Lower leg skin (tissue), 4 donors: Measurements from ENCODE around the gene SASH1. TPM values are rescaled to one million over a fixed set of nuclear protein-coding genes. Genes with fewer than 3 reads are reported as not detected.

ENCODE experiments used
- DNase-seq, 2 donors: peaks; one replicate each; pipeline ENCODE4 v3.0.0-alpha.2; 2019; ENCODE audit warnings: low spot score in 2 of 2
- H3K4me3 ChIP-seq: fragments of 200-600 bp; sonication (generic); 2 replicates; pipeline ENCODE4 v1.5.1; 2017; ENCODE audit warnings: mild to moderate bottlenecking, low read depth; ENCODE audit not compliant: poor library complexity, severe bottlenecking
- CTCF ChIP-seq, 3 donors: fragments of 450-650 bp; IDR thresholded peaks; one replicate each; pipeline ENCODE4 v1.5.1; 2016; ENCODE audit warnings: antibody characterized with exemption in 3 of 3, mild to moderate bottlenecking in 3 of 3, moderate library complexity in 2 of 3
- POLR2A ChIP-seq, 2 donors: fragments of 450-650 bp; IDR thresholded peaks; one replicate each; pipeline ENCODE4 v1.6.1; 2016 to 2017; ENCODE audit warnings: antibody characterized with exemption in 2 of 2, mild to moderate bottlenecking in 1 of 2, moderate library complexity in 1 of 2
- WGBS, 2 donors: methylation state at CpG; one replicate each; pipeline ENCODE4 v1.1.5; 2018; 5-methylcytosine and 5-hydroxymethylcytosine counted together
- intact Hi-C: fragments of 100-400 bp; cut with DNase I; formaldehyde crosslinking; loops from one replicate; pipeline ENCODE4 v1.15.0; 2023; ENCODE audit warnings: low total_unique reads
- total RNA-seq, 4 donors: library from RNA; depleted of rRNA; stranded (reverse); fragments of >200 nt; gene quantifications; one replicate each; pipeline ENCODE4 v1.1.0, GENCODE V29; 2016

SASH1 gene
- total RNA-seq, 4 donors from 2014 or later, result 74.9 to 106 (median 91.5) TPM

GRCh38 chr6:148323344-148323743 lies 19.3 kb upstream of the SASH1 start:
- intact Hi-C loops, result no loop called here
- no peak for DNase-seq
- 47 to 49% methylated on average over 2 of the region's 2 CpGs for WGBS, 2 donors
- TF ChIP-seq POLR2A (IDR thresholded peaks at IDR 0.05) (no peak), CTCF (IDR thresholded peaks at IDR 0.05) (no peak)
- H3K4me3 ChIP-seq, result no peak overlapping the region

- H3K4me3 ChIP-seq, result no peak overlapping the region
- intact Hi-C loops, result no loop called here
- TF ChIP-seq POLR2A (IDR thresholded peaks at IDR 0.05) (no peak), CTCF (IDR thresholded peaks at IDR 0.05) (no peak)
- WGBS, 2 donors, result 42 to 48% methylated on average over 4 of the region's 4 CpGs
- no peak for DNase-seq
Measured at GRCh38 chr6:148324297-148324985, 18.2 kb upstream of the SASH1 start.

- intact Hi-C loops, result no loop called here
- TF ChIP-seq POLR2A (IDR thresholded peaks at IDR 0.05), result no peak
- no peak for TF ChIP-seq CTCF (IDR thresholded peaks at IDR 0.05)
- H3K4me3 ChIP-seq, result no peak overlapping the region
- DNase-seq, result no peak
- WGBS, 2 donors, result 90 to 94% methylated on average over 11 of the region's 11 CpGs
Measured at GRCh38 chr6:148325316-148326068, 17.1 kb upstream of the SASH1 start.

GRCh38 chr6:148328876-148329555 lies 13.6 kb upstream of the SASH1 start:
- TF ChIP-seq CTCF (IDR thresholded peaks at IDR 0.05) (no peak), POLR2A (IDR thresholded peaks at IDR 0.05) (no peak)
- H3K4me3 ChIP-seq, result no peak overlapping the region
- DNase-seq, result no peak
- intact Hi-C loops, result no loop called here

- WGBS, 2 donors, result 39 to 45% methylated on average over 7 of the region's 7 CpGs
- no peak for DNase-seq
- intact Hi-C loops, result no loop called here
Measured at GRCh38 chr6:148329596-148330381, 12.8 kb upstream of the SASH1 start.

More at GRCh38 chr6:148329596-148330381, 12.8 kb upstream of the SASH1 start:
- no peak for TF ChIP-seq CTCF (IDR thresholded peaks at IDR 0.05)
- TF ChIP-seq POLR2A (IDR thresholded peaks at IDR 0.05), result no peak
- H3K4me3 ChIP-seq, result no peak overlapping the region
